Measurements from ENCODE around the gene GPR160. TPM values are rescaled to one million over a fixed set of nuclear protein-coding genes. Genes with fewer than 3 reads are reported as not detected.

The GPR160 gene
- total and polyA plus RNA-seq, 9 of the 15 experiments (the other 6 are each of a cell fraction or from before 2014, with no cell fraction given), result 1.3 to 10.5 (median 8.3) TPM

DNA sequence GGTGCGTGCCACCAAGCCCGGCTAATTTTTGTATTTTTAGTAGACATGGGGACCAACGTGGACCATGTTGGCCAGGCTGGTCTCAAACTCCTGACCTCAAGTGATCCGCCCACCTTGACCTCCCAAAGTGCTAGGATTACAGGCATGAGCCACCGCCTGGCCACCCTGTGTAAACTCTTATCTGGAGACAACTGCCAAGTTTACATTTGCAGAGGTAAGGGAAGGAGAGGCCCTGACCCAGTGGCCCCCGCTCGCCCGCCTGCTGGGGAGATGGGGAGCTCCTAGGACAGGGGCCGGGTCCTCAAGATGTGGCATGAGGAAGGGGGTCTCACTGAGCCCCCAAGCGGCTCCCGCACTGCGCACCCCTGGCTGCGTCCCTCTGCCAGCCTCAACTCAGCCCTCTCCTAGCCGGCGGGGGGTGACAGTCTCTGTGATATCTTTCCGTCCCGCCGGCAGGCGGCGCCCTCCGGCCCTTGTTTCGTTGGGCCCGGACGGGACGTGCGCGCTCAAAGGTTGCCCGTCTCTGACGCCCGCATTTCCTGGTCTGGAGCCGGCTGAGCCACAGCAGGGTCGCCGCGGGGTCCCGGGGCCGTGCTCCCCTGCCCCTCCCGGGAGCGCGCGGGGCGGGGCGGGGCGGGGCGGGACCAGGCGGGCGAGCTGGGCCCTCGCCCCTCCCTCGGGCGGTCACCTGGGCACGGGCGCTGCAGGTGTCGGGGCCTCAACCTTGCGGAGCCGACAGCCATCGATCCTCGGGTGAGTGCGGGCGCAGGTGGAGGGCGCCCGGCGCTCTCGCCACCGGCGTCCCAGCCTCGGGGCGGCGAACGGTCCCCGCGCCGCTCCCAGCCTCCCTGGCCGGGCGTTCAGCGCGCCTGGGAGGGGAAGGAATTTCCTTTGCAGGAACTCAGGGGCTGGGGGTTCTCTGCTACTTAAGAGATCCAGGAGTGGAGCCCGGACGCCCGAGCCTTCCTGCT, at the start of gene GPR160 (continued):
- TF ChIP-seq KDM5B (IDR thresholded peaks at IDR 0.05; ENCODE audit: insufficient replicate concordance, low read depth, low read length), result no peak
- no peak for TF ChIP-seq POLR2AphosphoS5 (IDR thresholded peaks at IDR 0.05; ENCODE audit: control insufficient read depth, insufficient read depth, low read depth, low read length)
- TF ChIP-seq, protein P1, sequence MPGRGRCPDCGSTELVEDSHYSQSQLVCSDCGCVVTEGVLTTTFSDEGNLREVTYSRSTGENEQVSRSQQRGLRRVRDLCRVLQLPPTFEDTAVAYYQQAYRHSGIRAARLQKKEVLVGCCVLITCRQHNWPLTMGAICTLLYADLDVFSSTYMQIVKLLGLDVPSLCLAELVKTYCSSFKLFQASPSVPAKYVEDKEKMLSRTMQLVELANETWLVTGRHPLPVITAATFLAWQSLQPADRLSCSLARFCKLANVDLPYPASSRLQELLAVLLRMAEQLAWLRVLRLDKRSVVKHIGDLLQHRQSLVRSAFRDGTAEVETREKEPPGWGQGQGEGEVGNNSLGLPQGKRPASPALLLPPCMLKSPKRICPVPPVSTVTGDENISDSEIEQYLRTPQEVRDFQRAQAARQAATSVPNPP (IDR thresholded peaks at IDR 0.05; ENCODE audit: borderline replicate concordance, insufficient read depth, insufficient read length), result no peak
- TF ChIP-seq CEBPG (CRISPR knock-in tag; IDR thresholded peaks at IDR 0.05), result no peak
- no peak for TF ChIP-seq CEBPG (tag; conservative IDR thresholded peaks at IDR 0.05 in 1 of 2, IDR thresholded peaks at IDR 0.05 in 1 of 2)
- TF ChIP-seq TSC22D4 (tag; IDR thresholded peaks at IDR 0.05), result no peak
- no peak for TF ChIP-seq LARP7 (IDR thresholded peaks at IDR 0.05)
- TF ChIP-seq SMC3 (conservative IDR thresholded peaks at IDR 0.05; ENCODE audit: insufficient read depth, low read depth, low read length), result peak; percentile 66
- TF ChIP-seq ELF1 (tag; IDR thresholded peaks at IDR 0.05), result peak; percentile 72; the same call in 1 of the 2 replicates
- TF ChIP-seq POLR3A (IDR thresholded peaks at IDR 0.05; ENCODE audit: borderline replicate concordance, extremely low read depth, insufficient read depth, insufficient read length), result no peak
- peak; percentile 14; the same call in 1 of the 2 replicates for TF ChIP-seq ATF7 (IDR thresholded peaks at IDR 0.05)
- no peak for TF ChIP-seq SRSF9 (IDR thresholded peaks at IDR 0.05; ENCODE audit: borderline replicate concordance, low read depth, low read length)
- TF ChIP-seq SNRNP70 (optimal IDR thresholded peaks at IDR 0.05; ENCODE audit: low read depth, low read length), result no peak
- TF ChIP-seq, protein P2, sequence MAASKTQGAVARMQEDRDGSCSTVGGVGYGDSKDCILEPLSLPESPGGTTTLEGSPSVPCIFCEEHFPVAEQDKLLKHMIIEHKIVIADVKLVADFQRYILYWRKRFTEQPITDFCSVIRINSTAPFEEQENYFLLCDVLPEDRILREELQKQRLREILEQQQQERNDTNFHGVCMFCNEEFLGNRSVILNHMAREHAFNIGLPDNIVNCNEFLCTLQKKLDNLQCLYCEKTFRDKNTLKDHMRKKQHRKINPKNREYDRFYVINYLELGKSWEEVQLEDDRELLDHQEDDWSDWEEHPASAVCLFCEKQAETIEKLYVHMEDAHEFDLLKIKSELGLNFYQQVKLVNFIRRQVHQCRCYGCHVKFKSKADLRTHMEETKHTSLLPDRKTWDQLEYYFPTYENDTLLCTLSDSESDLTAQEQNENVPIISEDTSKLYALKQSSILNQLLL (CRISPR knock-in tag; IDR thresholded peaks at IDR 0.05; ENCODE audit: borderline replicate concordance), result no peak
- TF ChIP-seq, protein P3, sequence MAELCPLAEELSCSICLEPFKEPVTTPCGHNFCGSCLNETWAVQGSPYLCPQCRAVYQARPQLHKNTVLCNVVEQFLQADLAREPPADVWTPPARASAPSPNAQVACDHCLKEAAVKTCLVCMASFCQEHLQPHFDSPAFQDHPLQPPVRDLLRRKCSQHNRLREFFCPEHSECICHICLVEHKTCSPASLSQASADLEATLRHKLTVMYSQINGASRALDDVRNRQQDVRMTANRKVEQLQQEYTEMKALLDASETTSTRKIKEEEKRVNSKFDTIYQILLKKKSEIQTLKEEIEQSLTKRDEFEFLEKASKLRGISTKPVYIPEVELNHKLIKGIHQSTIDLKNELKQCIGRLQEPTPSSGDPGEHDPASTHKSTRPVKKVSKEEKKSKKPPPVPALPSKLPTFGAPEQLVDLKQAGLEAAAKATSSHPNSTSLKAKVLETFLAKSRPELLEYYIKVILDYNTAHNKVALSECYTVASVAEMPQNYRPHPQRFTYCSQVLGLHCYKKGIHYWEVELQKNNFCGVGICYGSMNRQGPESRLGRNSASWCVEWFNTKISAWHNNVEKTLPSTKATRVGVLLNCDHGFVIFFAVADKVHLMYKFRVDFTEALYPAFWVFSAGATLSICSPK (IDR thresholded peaks at IDR 0.05; ENCODE audit: borderline replicate concordance), result no peak
- TF ChIP-seq ZC3H8 (IDR thresholded peaks at IDR 0.05), result no peak
- TF ChIP-seq JUN (IDR thresholded peaks at IDR 0.05; ENCODE audit: borderline replicate concordance, low read depth, low read length), result no peak
- no peak for TF ChIP-seq JUN (CRISPR knock-in tag; IDR thresholded peaks at IDR 0.05; ENCODE audit: borderline replicate concordance)
- no peak for TF ChIP-seq HNRNPLL (IDR thresholded peaks at IDR 0.05; ENCODE audit: low read depth, low read length, poor library complexity, severe bottlenecking)
- TF ChIP-seq ZNF24 (IDR thresholded peaks at IDR 0.05), result no peak
- TF ChIP-seq EP400 (IDR thresholded peaks at IDR 0.05), result peak; percentile 38; the same call in 1 of the 2 replicates
- no peak for TF ChIP-seq ZNF75A (CRISPR knock-in tag; IDR thresholded peaks at IDR 0.05)
- no peak for TF ChIP-seq HDAC1 (IDR thresholded peaks at IDR 0.05)
- TF ChIP-seq XRCC4 (IDR thresholded peaks at IDR 0.05; ENCODE audit: extremely low read depth, insufficient read depth, insufficient read length), result no peak

Measured in K562 (cell line).